GM12865 (cell line): Measurements from ENCODE around the gene CNIH3.

Source experiments
- DNase-seq: peaks from one replicate; pipeline ENCODE4 v3.0.0; 2010; ENCODE audit warnings: low read depth
- H3K4me3 ChIP-seq: 2 replicates; pipeline ENCODE4 v1.5.1; 2011; ENCODE audit warnings: mild to moderate bottlenecking, low read depth, low read length, control low read depth
- CTCF ChIP-seq: IDR thresholded peaks from 2 replicates; pipeline ENCODE4 v1.5.1; 2011; ENCODE audit warnings: low read length, control low read depth, low read depth, inconsistent platforms; ENCODE audit not compliant: insufficient read depth; ENCODE audit errors: missing control alignments

Gene CNIH3

GRCh38 chr1:224640587-224640986 is 24.5 kb downstream of the CNIH3 start:
- TF ChIP-seq CTCF = no peak
- DNase-seq = no peak
- H3K4me3 ChIP-seq = no peak overlapping the region

- TF ChIP-seq CTCF = peak; percentile 37
- DNase-seq = peak; percentile 54
Measured at GRCh38 chr1:224641030-224641429, 24.9 kb downstream of the CNIH3 start.

GRCh38 chr1:224643653-224644052 is 27.5 kb downstream of the CNIH3 start:
- no peak for TF ChIP-seq CTCF
- no peak overlapping the region for H3K4me3 ChIP-seq
- DNase-seq = no peak

More at GRCh38 chr1:224641030-224641429, 24.9 kb downstream of the CNIH3 start:
- H3K4me3 ChIP-seq = no peak overlapping the region

- TF ChIP-seq CTCF = peak; percentile 87
- peak; percentile 75 for DNase-seq
- no peak overlapping the region for H3K4me3 ChIP-seq
Measured at GRCh38 chr1:224644553-224645154, 28.5 kb downstream of the CNIH3 start.

GRCh38 chr1:224647449-224647848 is 31.3 kb downstream of the CNIH3 start:
- no peak for TF ChIP-seq CTCF
- no peak overlapping the region for H3K4me3 ChIP-seq
- no peak for DNase-seq

- TF ChIP-seq CTCF = no peak
- H3K4me3 ChIP-seq = no peak overlapping the region
- DNase-seq = no peak
Measured at GRCh38 chr1:224650290-224650689, 34.2 kb downstream of the CNIH3 start.

GRCh38 chr1:224651188-224651587 is 35.1 kb downstream of the CNIH3 start:
- TF ChIP-seq CTCF = no peak
- DNase-seq = no peak
- H3K4me3 ChIP-seq = no peak overlapping the region
